C1 segment of cervical spinal cord (tissue), 14 donors: Measurements from ENCODE around the gene HSD3B2.

Experiments
- DNase-seq, 14 donors: peaks; one replicate each; lab custom pipeline; 2025; lab: John Stamatoyannopoulos, UW

The HSD3B2 gene

GRCh38 chr1:119462964-119463363 lies 48.0 kb downstream of the HSD3B2 start:
- DNase-seq, result no peak

GRCh38 chr1:119463569-119463968 lies 48.6 kb downstream of the HSD3B2 start:
- DNase-seq, result no peak

GRCh38 chr1:119466445-119466844 lies 51.5 kb downstream of the HSD3B2 start:
- DNase-seq, result no peak

GRCh38 chr1:119467219-119467618 lies 52.3 kb downstream of the HSD3B2 start:
- DNase-seq, result no peak

GRCh38 chr1:119467857-119468668 lies 53.1 kb downstream of the HSD3B2 start:
- DNase-seq, result no peak

GRCh38 chr1:119469741-119470140 lies 54.8 kb downstream of the HSD3B2 start:
- no peak for DNase-seq

- DNase-seq, result no peak
Observed at GRCh38 chr1:119470377-119470776, 55.4 kb downstream of the HSD3B2 start.

- DNase-seq, result no peak
Observed at GRCh38 chr1:119470958-119471357, 56.0 kb downstream of the HSD3B2 start.

GRCh38 chr1:119471566-119471965 lies 56.6 kb downstream of the HSD3B2 start:
- no peak for DNase-seq

GRCh38 chr1:119472080-119472818 lies 57.3 kb downstream of the HSD3B2 start:
- DNase-seq, result no peak
